Activated CD8-positive, alpha-beta memory T cell treated with anti-CD3 and anti-CD28 coated beads for 1 hour (primary cell): ENCODE measurements around the gene RAD23A.
"Not testable (repeated sequence)": the region's sequence is repeated elsewhere in the genome, so short reads cannot be mapped to it uniquely, and the experiment has no call there.

Experiments used
- DNase-seq, 2 donors: peaks; one replicate each; pipeline ENCODE4 v3.0.0-alpha.2; 2020; ENCODE audit warnings: low read depth in 1 of 2; ENCODE audit errors: extremely low read depth in 1 of 2

RAD23A gene

GRCh38 chr19:12945479-12946091, at the start of gene RAD23A:
Gene RAD23A, plus strand, starts transcription at chr19:12945862. Its CDS starts 87 bp downstream, at chr19:12945949.
- DNase-seq = peak; percentile 96 to 98

GRCh38 chr19:12896460-12896859, 49.2 kb upstream of the RAD23A start:
- no peak for DNase-seq

DNA sequence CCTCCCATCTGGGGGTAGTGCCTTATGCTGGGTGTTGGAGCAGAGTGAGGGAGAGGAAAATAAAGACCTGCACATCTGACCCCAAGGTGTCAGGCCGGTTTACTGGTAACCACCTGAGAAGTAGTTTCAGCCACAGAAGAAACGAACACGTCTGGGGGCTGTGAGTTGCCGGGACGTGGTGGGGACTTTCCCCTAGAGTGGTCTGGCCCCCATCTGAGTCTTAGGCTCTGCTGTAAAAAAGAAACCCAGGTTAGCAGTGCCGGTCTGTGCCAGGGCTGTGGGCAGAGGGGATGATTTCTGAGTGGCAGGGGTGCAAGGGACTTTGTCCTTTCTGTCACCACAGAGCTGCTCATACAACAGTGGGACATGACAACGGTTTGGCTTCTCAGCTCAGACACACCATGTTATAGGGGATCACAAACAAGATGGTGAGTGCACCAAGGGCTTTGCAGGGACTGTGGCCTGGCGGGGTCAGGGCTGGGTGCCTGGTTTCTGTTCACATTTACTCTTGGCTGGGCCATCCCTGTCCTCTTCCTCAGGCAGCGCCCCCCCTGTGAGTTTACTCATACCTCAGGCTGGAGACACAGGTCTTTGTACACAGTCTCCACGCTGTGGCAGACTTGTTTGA, 45.7 kb upstream of the RAD23A start:
- no peak for DNase-seq

- no peak for DNase-seq
Observed at GRCh38 chr19:12907166-12907565, 38.5 kb upstream of the RAD23A start.

GRCh38 chr19:12912571-12912970, 33.1 kb upstream of the RAD23A start:
- no peak for DNase-seq

DNA sequence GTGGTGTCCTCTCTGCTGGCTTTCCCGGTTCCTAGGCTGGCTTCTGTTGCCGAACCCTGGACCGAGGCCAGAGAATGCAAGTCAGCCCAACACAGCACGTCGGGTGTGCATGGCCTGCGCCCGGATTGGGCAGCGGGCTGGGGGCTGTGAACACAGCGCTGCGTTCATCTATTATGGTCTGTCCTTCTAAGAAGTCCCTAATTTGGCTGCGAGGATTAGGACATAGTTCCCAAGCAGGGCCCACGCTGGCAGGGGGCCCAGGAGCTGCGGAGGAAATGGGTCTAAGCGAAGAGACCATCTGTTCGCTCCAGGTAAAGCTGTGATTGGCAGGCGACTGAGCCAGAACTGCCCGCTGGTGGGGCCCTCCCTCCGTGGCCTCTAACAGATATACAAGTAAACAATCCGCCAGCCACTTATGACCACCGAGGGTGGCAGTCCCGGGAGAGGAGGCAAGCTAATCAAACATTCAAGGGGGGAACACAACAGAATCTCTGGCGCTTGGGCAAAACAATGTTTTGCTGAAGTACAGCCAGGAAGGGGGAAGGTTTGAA, 32.6 kb upstream of the RAD23A start:
- DNase-seq = no peak

DNA sequence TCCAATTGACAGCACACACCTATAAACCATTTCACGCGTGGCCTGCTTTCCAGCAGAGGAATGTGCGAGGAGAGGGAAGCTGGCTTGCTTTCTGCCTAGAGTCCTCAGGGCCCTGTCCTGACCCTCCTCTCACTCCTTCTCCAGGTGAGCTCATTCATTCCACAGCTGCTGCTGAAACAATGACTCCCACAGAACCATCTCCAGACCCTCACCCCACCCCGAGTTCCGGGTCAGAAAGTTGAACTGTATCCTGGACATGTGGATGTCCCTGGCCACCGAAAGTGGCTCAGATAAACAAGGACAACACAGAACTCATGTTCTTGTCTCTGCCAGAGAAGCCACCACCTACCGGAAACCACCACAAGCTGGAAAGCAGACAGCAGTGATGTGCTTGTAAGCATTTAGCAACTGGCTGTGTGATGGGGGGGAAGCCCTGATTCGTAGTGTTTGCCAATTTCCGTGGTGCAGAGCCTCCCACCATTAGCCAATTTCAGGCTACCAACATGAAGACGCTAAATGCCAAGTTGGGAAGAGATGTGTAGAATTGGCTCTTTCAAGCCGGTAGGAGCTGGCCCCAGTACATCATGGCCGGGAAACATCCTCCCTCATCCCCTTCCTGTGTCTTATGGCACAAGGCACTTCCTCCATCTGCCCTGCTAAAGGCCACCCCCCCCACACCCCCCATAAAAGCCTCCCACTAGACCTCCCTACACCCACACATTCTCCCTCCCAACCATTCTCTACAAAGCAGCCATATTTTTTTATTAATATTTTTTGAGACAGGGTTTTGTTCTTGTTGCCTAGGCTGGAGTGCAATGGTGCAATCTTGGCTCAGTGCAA, 31.6 kb upstream of the RAD23A start:
- no peak for DNase-seq

- DNase-seq = not testable (repeated sequence)
Observed at GRCh38 chr19:12915860-12916259, 29.8 kb upstream of the RAD23A start.

DNA sequence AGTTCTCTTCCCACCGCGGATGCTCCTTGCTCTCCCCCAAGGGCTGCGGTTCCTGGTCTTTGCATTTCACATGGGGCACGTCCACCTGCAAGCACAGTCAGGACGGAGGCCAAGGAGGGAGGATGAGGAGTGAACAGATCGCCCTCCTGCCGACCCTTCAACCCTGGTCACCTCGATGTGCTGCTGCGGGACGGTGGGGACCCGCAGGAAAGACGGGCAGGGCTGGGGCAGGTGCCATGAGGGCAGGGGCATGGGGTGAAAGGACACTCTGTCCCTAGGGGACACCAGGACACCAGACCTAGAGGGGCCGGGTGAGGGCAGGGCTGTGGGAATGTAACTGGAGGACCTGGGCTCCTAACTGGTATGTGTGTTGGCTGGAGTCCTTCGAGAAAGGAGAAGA, 27.4 kb upstream of the RAD23A start:
- no peak for DNase-seq

DNA sequence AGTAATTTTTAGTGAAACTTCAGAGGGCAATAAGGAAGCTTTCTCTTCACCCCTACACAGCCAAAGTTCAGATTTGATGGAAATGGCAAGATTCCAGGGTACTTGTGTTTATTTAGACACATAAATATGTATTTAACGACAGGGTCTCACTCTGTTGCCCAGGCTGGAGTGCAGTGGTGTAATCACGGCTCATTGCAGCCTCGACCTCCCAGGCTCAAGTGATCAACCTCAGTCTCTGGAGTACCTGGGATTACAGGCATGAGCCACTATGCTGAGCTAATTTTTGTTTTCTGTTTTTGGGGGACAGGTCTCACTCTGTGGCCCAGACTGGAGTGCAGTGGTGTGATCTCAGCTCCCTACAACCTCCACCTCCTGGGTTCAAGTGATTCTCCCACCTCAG, 24.6 kb upstream of the RAD23A start:
- DNase-seq = no peak

DNA sequence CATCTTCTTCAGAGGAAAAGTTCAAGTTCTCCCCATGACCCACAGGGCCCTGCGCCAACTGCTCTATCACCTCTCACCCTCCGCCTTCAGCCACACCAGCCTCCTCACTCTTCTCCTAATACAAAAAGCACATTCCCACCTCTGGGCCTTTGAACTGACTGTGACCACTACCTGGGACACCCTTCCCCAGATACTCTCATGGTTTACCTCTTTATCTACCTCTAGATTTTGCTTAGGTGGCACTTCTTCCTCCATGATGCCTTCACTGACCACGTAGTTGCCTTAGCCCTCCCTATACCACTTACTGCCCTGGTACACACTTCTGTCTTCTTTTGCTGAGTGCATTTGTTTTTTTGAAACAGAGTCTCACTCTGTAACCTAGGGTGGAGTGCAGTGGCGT, 22.7 kb upstream of the RAD23A start:
- DNase-seq = no peak

GRCh38 chr19:12924621-12925310, 20.9 kb upstream of the RAD23A start:
- DNase-seq = no peak

DNA sequence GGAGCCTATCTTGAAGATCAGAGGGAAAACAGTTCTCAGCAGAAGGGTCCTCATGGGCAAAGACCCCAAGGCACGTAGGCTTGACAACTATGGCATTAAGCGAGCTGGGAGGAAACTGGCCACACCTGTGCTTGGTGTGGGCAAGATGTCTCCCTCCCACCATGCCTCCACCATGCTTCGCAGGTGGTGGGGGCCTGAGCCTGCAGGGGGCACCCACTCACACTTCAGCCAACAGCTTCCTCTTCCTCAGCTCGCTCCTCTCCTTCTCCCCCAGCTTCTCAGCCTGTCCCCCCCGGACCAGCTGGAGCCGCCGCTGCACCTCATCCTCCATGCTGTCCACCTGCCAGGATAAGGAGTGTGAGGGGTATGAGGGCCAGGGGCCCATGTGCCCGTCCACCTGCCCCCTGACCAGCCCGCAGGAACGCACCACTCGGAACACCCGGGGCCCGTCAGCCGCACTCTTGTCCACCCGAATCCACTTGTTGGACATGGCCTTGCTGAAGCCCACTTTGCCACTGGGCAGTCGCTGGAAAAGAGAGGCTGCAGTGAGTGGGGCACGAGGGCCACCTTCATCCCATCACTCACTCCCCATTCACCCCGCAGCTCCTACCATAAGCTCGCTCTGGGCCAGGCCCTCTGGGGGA, 15.5 kb upstream of the RAD23A start:
- DNase-seq = no peak

GRCh38 chr19:12932392-12933286, 13.0 kb upstream of the RAD23A start:
- DNase-seq = no peak

- peak; percentile 68 to 76 for DNase-seq
Observed at GRCh38 chr19:12933287-12934072, 12.2 kb upstream of the RAD23A start, which contains the start of gene FARSA. Gene FARSA, minus strand, starts transcription at chr19:12933711. Its CDS starts 15 bp downstream, at chr19:12933696.

- no peak for DNase-seq
Observed at GRCh38 chr19:12935071-12935470, 10.6 kb upstream of the RAD23A start.

DNA sequence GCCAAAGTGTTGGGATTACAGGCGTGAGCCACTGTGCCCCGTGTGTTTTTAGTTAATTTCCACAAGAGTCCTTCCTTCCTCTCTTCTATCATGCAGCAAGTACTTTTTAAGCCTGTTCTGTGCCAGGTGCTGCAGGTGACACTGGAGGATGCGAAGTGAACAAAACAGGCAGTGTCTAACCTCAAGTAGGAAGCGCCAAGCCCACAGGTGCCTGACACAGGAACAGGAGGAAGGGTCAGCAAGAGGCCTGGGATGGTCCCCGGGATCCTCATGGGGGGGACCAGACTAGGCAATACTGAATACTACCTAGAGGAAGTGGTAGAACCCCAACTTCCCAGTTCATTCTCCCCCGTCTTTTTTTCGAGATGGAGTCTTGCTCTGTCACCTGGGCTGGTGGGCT, 9.1 kb upstream of the RAD23A start:
- no peak for DNase-seq

DNA sequence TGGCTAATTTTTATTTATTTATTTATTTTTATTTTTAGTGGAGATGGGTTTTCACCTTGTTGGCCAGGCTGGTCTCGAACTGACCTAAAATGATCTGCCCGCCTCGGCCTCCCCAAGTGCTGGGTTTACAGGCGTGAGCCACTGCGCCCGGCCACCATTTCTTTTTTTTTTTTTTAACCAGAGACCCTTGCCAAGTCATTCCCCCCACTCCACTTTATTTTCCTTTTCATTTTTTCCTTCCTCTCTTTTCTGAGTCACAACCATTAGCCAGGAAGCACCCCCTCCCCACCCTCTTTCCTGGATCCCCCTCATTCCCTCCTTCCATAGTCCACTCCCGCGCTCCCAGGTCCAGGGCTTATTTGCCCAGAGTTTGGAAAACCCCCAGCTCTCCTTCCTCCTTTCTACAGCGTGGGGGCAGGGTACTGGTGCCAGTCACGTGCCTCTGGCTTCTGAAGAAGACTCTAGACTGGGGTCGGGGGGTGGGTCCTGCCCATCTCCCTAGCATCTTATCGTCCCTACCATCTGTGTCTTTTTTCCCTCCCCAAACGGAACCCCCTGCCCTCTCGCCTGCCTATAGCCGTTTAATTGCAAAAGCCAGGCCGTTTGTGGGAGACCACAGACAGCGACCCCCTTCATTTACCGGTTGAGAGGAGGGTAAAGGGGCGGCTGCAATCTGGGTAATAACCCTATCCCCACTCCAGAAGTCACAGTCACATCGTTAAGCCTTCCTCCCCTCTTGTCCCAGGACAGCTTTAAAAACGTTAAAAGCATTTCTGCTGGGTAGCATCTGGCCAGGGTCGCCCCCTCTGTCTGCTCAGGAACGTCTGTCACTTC, 8.4 kb upstream of the RAD23A start:
- DNase-seq = no peak
